Measurements from ENCODE around the gene EIF4G3. TPM values are rescaled to one million over a fixed set of nuclear protein-coding genes. Genes with fewer than 3 reads are reported as not detected.

The EIF4G3 gene
- total RNA-seq, 4 donors from 2014 or later: 42.1 to 63.2 (median 43.5) TPM

- ATAC-seq (no peak), DNase-seq (no peak)
- H3K27ac ChIP-seq: peak overlapping the region in 2 of 4 donors; percentile 28 to 58
- H3K9me3 ChIP-seq: no peaks in the 10 kb centered on the region
- intact Hi-C loops (cut with DNase I; ENCODE audit: low total_unique reads): no loop called here
- no peaks in the 10 kb centered on the region for H3K27me3 ChIP-seq
- H3K36me3 ChIP-seq: no peaks in the 10 kb centered on the region
- H3K4me3 ChIP-seq: no peak overlapping the region
- H3K4me1 ChIP-seq: peaks cover 34 to 37% of the 10 kb centered on the region in 2 donors
- no peak for TF ChIP-seq CTCF (IDR thresholded peaks at IDR 0.05 in 4 of 5, conservative IDR thresholded peaks at IDR 0.05 in 1 of 5)
- no peak for TF ChIP-seq POLR2A (IDR thresholded peaks at IDR 0.05)
- in situ Hi-C loops (cut with MboI; ENCODE audit: low sequenced_read_pairs in 4 of 4): no loop called here
Observed at GRCh38 chr1:21162740-21163464, 13.8 kb downstream of the EIF4G3 start.

- Histone ChIP-seq H3K27ac (peak overlapping the region in 1 of 4 donors; percentile 17), H3K4me1 (peaks cover 34 to 38% of the 10 kb centered on the region in 2 donors), H3K27me3 (no peaks in the 10 kb centered on the region), H3K9me3 (no peaks in the 10 kb centered on the region), H3K4me3 (no peak overlapping the region), H3K36me3 (no peaks in the 10 kb centered on the region)
- DNase-seq (no peak), ATAC-seq (peak; percentile 33 to 70)
- intact Hi-C loops (cut with DNase I; ENCODE audit: low total_unique reads): no loop called here
- in situ Hi-C loops (cut with MboI; ENCODE audit: low sequenced_read_pairs in 4 of 4): no loop called here
- no peak for TF ChIP-seq POLR2A (IDR thresholded peaks at IDR 0.05)
- TF ChIP-seq CTCF (IDR thresholded peaks at IDR 0.05 in 4 of 5, conservative IDR thresholded peaks at IDR 0.05 in 1 of 5): no peak
Observed at GRCh38 chr1:21161842-21162241, 14.9 kb downstream of the EIF4G3 start.

GRCh38 chr1:21160263-21160796 lies 16.4 kb downstream of the EIF4G3 start:
- in situ Hi-C loops (cut with MboI; ENCODE audit: low sequenced_read_pairs in 4 of 4): no loop called here
- ATAC-seq (no peak), DNase-seq (no peak)
- Histone ChIP-seq H3K36me3 (no peaks in the 10 kb centered on the region), H3K27ac (no peak overlapping the region), H3K4me3 (no peak overlapping the region), H3K27me3 (no peaks in the 10 kb centered on the region), H3K9me3 (no peaks in the 10 kb centered on the region), H3K4me1 (peaks cover 37 to 45% of the 10 kb centered on the region in 2 donors)
- intact Hi-C loops (cut with DNase I; ENCODE audit: low total_unique reads): no loop called here
- TF ChIP-seq CTCF (IDR thresholded peaks at IDR 0.05 in 4 of 5, conservative IDR thresholded peaks at IDR 0.05 in 1 of 5): no peak
- TF ChIP-seq POLR2A (IDR thresholded peaks at IDR 0.05): no peak

- intact Hi-C loops (cut with DNase I; ENCODE audit: low total_unique reads): no loop called here
- peaks cover 20 to 22% of the 10 kb centered on the region in 2 donors for H3K4me1 ChIP-seq
- in situ Hi-C loops (cut with MboI; ENCODE audit: low sequenced_read_pairs in 4 of 4): no loop called here
- H3K4me3 ChIP-seq: no peak overlapping the region
- TF ChIP-seq CTCF (IDR thresholded peaks at IDR 0.05 in 4 of 5, conservative IDR thresholded peaks at IDR 0.05 in 1 of 5): no peak
- no peak for TF ChIP-seq POLR2A (IDR thresholded peaks at IDR 0.05)
- no peaks in the 10 kb centered on the region for H3K36me3 ChIP-seq
- H3K9me3 ChIP-seq: no peaks in the 10 kb centered on the region
- DNase-seq (no peak), ATAC-seq (no peak)
- H3K27ac ChIP-seq: no peak overlapping the region
- H3K27me3 ChIP-seq: no peaks in the 10 kb centered on the region
Observed at GRCh38 chr1:21157868-21158267, 18.8 kb downstream of the EIF4G3 start.

Data from gastrocnemius medialis (tissue), 4 donors.